Stimulated activated CD8-positive, alpha-beta memory T cell treated with anti-CD3 and anti-CD28 coated beads, Interleukin-4, amount 100 ng/mL, for 1 hour (primary cell): ENCODE data around the gene KRT31.
"Not testable (repeated sequence)": the region's sequence is repeated elsewhere in the genome, so short reads cannot be mapped to it uniquely, and the experiment has no call there.

ENCODE experiments used
- DNase-seq, 2 donors: peaks; one replicate each; pipeline ENCODE4 v3.0.0-alpha.2; 2020; ENCODE audit warnings: low read depth in 2 of 2, low spot score in 1 of 2

Gene KRT31

DNA sequence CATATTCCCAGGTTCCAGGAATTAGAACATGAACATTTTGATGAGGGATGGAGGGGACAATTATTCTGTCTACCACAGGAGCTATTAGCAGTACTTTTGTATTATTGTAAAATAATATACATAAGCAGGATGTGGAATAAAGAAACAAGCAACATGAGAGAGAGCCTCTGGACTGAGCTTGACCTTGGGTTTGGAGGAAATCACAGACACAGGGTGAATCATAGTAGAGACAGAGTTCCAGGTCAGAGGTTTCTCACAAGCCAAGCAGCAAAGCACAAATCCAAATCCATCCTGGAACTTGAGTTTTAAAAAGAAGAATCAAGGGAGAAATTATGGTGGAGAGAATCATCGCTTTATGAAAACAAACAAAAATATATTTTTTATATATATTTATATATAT lies 5.1 kb downstream of the KRT31 start:
- no peak for DNase-seq

DNA sequence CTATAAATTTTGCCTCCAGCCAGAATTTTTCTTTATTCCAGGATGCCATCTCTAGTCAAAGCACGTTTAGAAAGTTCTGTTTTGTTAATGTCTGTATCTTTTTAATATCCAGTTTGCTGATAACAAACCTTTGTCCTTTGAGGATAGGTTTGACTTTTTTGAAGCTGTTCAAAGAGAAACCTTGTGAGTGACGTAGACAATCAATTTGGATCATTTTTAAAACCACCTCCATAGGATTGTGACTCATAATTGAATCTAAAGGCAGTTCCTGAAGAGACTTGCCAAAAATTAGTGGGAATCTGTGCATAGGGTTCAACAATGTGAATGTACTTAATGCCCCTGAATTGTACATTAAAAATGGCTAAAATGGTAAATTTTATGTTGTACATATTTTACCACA lies 5.9 kb downstream of the KRT31 start:
- no peak for DNase-seq

- no peak for DNase-seq
These were observed 6.9 kb downstream of the KRT31 start for GRCh38 chr17:41390411-41390938.

DNA sequence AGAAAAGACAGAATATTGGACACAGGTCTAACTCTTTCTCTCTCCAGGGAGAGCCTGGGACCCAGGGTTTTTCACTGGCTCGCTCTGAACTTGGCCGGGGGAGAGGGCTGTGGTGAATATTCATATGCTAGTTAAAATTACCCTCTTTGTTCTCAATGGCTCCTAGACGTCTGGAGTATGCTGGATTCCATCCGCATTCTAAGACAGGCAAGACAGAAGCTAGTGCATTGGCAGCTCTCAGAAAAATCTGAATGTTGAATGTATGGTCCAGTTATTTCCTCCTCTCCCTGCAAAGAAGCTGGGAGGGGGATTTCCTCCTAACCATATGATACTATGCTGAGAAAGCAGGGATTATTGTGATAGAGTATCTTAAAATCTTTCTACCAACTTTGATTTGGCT lies 9.7 kb downstream of the KRT31 start:
- DNase-seq: no peak

- DNase-seq: no peak
These were observed 11.2 kb downstream of the KRT31 start for GRCh38 chr17:41386227-41386626.

GRCh38 chr17:41383690-41384089 lies 13.7 kb downstream of the KRT31 start:
- DNase-seq: no peak

DNA sequence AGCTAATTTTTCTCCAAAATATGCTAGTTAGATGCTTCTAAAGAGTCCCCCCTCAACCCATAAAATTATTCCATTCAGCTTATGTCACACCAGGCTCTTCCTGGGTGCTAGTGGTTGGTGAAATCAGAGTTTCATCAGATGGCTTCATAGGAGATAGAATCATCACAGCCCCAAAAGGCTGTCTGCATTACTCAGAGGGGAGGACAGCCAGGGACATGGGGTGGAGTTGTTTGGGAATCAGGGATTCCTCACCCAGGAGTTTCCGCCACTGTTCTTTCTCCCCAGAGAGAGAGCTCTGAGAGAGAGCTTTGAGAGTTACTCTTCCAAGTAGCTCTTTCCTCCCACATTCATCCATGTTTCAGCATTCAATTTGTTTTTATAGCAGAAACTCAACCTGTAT lies 15.0 kb downstream of the KRT31 start:
- DNase-seq: no peak

DNA sequence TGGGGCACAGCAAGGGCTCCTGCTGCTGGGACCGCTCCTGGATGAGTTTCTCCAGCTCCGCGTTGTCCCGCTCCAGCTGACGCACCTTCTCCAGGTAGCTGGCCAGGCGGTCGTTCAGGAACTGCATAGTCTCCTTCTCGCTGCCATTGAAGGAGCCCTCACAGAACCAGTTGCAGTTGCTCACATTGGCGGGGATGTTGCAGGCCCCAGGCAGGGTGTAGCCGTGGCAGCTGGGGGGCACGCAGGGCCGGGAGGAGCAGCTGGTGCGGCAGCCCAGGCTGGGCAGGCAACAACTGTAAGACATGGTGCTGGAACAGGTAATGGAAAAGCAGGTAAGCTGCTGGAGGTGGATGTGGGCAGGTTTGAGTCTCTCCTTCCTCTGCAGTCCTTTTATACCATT lies 15.5 kb downstream of the KRT31 start, which contains the start of gene KRT34:
Gene KRT34, minus strand, starts transcription at position 364 of the 400 bp plus-strand sequence. Its CDS starts 60 bp downstream, at position 304.
- not testable (repeated sequence) for DNase-seq

DNA sequence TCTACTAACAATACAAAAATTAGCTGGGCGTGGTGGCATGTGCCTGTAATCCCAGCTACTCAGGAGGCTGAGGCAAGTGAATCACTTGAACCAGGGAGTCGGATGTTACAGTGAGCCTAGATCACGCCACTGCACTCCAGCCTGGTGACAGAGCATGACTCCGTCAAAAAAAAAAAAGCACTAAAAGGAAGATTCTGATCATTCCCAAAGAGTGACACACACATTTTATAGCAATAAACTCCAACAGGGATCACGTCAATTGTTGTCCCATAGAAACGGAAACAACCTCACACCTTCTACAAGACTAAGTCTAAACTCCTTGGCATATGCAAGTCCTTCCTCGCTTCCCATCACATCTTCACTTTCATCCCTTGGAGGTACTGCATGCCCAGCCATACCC lies 17.3 kb downstream of the KRT31 start:
- not testable (repeated sequence) for DNase-seq

DNA sequence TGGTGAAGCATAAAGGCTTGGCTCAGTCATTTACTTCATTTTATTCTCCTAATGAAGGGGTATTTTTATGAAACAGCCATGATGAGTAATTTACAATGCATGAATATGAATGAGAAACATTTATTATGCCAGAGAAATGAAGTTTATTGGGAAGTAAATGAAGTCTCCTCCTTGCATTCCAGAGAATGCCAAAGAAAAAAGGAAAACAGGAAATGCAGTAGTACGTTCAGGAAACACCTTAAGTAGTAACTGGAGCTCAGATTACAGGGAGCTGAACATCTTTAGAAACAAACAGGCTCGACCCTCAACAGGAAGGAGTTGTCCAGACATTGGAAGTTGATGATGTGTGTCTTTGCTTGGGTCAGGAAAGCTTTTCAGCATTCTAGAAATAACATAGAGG lies 19.9 kb downstream of the KRT31 start:
- DNase-seq: no peak

DNA sequence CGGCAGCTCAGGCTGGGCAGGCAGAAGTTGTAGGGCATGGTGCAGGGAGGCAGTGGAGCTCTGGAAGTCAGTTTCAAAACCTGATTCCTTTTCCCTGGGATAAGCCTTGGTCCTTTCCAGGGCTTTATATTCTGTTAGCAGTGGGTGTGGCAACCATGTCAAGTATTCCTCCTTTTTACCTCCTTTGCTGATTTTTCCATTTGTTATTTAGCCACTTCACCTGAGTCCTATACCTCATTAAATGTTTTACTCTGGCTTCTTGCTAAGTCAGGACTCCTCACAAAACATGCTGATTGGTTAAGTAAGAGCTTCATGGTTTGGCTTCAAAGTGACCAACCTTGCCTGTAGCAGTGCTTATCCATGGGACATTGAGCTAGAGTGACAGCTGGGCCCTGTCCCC lies 27.7 kb downstream of the KRT31 start, which contains the start of gene KRT33B:
Gene KRT33B, minus strand, starts transcription at position 101 of the 400 bp plus-strand sequence. Its CDS starts 63 bp downstream, at position 38.
- no peak for DNase-seq

GRCh38 chr17:41369023-41369422 lies 28.4 kb downstream of the KRT31 start:
- no peak for DNase-seq

- no peak for DNase-seq
These were observed 29.9 kb downstream of the KRT31 start for GRCh38 chr17:41367426-41368075.

DNA sequence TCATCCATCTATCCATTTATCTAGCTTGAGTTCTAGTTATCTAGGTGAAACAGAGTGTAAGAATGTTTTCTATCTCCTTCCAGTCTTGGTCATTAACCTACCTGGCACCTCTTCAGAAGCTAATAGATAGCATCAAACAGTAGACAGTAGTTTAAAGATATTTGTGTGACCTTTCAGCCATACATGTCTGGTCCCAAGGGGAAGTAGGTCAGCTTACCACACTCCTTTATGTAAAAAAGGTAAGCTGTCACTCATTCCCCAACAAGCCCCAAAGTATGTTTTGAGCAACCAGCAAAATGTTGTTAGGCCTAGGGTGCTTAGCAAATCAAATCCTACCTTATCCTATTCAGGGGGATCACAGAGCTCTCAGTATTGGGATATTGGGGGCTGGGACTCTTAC lies 31.3 kb downstream of the KRT31 start:
- no peak for DNase-seq

- DNase-seq: no peak
These were observed 33.5 kb downstream of the KRT31 start for GRCh38 chr17:41363881-41364280.

- no peak for DNase-seq
These were observed 37.0 kb downstream of the KRT31 start for GRCh38 chr17:41360296-41360995.

DNA sequence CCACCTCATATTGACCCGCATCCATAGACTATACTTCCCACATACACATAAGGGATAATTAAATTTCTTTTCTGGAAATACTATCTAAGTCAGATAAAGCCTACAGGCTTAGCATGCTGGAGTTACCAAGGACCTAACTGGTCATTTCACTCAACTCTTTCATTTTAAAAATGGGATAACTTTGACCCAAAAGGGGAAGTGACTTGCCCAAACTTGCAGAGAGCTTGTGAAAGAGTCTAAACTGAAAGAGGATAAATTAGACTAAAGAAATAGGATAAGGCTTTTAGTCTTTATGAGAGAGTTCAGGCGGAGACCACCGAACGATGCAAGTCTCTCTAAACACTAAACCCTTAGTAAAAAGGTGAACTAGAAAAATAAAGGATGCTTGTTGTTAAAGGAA lies 42.9 kb downstream of the KRT31 start:
- no peak for DNase-seq

DNA sequence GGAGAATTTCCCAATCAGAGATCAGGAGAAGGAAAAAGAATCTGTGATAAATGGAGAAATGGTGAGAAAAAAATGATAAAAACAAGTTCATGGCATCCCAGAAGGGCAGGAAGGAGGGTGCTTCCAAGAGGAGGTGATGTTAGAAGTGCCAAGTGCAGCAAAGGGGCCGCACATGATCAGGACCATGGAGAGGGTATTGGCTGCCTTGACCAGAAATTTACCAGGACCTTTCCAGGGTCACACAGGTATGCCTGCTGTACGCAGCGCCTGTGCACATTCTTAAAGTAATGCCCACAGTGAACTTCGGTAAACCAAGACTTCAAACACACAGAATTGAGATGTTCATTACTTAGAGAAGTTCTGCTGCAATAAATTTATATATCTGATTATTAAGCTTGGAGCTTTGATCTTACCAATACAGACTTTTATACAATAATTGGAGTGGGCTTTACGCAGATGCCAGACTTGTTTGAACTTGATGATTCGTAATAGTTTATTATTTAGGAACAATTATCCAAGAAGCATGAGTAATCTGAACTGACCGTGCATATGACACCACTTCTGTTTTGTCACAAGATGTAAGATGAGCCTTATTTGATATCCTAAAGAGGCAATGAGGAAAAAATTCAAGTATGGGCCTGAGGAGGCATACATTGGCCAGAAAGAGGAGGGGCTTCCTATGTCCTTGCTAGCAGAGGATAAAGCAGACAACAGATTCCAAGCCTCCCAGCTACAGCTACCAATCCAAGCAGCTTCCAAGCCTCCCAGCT lies 44.6 kb downstream of the KRT31 start:
- DNase-seq: no peak

DNA sequence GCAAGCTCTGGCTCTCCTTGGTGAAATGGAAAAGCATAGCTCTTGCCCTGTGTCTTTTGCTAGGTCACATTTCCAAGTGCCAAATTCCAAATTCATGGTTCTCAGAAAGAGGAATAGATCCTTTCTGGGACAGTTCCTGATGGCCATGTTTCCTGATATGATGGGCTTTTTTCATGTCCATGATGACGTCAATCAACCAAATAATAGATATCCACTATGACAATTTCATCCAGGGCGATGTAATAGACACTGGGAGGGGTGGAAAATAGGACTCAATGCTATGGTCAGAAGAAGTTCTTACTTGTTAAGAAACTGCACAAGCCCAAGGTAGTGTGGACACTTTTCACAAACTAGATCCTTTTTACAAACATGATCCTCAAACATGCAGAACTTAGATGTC lies 46.2 kb downstream of the KRT31 start:
- DNase-seq: no peak

DNA sequence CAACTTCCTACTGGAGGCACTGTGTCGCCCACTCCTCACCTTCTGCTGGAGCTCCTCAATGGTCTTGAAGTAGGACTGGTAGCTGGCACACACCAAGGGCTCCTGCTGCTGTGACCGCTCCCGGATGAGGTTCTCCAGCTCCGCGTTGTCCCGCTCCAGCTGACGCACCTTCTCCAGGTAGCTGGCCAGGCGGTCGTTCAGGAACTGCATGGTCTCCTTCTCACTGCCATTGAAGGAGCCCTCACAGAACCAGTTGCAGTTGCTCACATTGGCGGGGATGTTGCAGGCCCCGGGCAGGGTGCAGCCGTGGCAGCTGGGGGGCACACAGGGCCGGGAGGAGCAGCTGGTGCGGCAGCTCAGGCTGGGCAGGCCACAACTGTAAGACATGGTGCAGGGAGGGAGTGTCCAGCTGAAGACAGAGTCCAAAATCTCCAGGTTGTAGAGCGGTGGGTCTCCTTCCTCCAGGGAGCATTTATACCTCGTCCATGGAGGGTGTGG lies 47.0 kb downstream of the KRT31 start, which contains the start of gene KRT33A:
Gene KRT33A, minus strand, starts transcription at position 448 of the 498 bp plus-strand sequence. Its CDS starts 61 bp downstream, at position 387.
- DNase-seq: not testable (repeated sequence)
